Choroid plexus epithelial cell (primary cell): ENCODE results near the gene MYH13.

Experiments
- DNase-seq: peaks from one replicate; pipeline ENCODE4 v3.0.0-alpha.2; 2010; ENCODE audit warnings: low read depth
- H3K4me3 ChIP-seq: 2 replicates; pipeline ENCODE4 v1.5.1; 2011; ENCODE audit warnings: low read depth, mild to moderate bottlenecking, control low read depth, low read length, moderate library complexity
- TF ChIP-seq, protein P1 (sequence below): conservative IDR thresholded peaks from 2 replicates; pipeline ENCODE4 v1.5.1; 2011; ENCODE audit warnings: low read depth, mild to moderate bottlenecking, control low read depth, inconsistent platforms, low read length, moderate library complexity

Gene MYH13

DNA sequence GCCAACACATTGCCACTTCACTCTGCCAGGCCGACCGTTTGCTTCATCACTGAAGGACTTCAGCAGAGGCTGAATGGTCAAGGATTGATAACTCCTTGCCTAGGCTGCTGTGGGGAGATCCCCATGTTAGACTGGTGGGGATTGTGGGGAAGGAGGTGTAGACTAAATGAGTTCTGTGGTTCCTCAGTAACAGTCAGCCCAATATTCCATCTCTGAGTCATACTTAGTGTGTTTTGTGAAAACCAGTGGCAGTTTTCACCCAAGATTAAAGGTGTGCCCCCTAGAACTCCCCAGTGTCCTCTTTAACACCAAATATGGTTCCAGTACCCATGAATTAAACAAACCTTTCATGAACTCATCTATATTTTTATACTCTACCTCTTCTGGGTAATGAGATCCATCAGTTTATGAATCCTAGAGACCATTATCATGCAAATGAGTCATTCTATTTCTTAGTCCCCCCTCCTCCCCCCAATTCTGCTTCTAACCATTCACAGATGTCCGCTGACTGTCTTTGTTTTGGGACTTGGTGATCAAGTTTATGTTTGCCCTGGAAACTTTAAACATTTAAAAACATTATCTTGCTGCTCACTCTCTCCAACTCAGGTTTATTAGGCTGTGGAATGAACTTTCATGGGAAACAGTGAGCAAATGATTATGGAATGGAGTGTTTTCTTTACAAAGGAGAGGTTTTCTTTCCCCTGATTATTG is 107.6 kb downstream of the MYH13 start:
- no peak overlapping the region for H3K4me3 ChIP-seq
- no peak for DNase-seq
- TF ChIP-seq, protein P1, sequence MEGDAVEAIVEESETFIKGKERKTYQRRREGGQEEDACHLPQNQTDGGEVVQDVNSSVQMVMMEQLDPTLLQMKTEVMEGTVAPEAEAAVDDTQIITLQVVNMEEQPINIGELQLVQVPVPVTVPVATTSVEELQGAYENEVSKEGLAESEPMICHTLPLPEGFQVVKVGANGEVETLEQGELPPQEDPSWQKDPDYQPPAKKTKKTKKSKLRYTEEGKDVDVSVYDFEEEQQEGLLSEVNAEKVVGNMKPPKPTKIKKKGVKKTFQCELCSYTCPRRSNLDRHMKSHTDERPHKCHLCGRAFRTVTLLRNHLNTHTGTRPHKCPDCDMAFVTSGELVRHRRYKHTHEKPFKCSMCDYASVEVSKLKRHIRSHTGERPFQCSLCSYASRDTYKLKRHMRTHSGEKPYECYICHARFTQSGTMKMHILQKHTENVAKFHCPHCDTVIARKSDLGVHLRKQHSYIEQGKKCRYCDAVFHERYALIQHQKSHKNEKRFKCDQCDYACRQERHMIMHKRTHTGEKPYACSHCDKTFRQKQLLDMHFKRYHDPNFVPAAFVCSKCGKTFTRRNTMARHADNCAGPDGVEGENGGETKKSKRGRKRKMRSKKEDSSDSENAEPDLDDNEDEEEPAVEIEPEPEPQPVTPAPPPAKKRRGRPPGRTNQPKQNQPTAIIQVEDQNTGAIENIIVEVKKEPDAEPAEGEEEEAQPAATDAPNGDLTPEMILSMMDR, result no peak

DNA sequence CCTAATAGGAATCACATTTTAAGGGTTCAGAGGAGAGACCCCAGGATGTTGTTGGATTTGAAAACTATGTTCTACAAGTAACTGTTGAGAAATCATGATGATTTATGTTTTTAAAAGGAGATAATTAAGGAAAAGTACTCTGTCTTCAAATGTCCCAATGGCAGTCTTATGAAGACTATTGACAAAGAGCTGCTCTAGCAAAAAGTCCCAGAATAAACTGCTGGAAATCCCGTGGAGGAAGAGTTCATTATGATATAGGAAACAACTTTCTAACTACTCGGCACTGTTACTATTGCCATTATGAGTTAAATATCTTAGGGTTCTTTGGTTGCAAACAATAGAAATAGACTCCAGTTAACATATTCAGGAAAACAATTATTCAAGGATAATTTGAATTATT is 108.8 kb downstream of the MYH13 start:
- no peak for DNase-seq
- H3K4me3 ChIP-seq, result no peak overlapping the region
- TF ChIP-seq, protein P1, result no peak

DNA sequence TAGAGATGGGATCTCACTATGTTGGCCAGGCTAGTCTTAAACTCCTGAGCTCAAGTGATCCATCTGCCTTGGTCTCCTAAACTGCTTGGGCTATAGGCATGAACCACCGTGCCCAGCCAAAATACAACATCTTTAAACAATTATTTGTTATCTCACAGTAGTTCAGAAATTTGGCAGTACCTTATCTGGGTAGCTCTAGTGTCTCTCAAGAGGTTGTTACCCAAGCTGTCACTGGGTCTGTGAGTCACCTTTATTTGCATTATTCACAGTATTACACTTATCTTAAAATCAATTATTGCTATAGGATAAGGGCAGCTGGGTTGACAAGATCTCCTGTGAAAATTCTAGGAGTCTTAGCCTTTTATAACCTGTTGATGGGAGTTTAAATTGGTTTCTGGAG is 110.4 kb downstream of the MYH13 start:
- H3K4me3 ChIP-seq, result no peak overlapping the region
- DNase-seq, result no peak
- TF ChIP-seq, protein P1, result no peak

DNA sequence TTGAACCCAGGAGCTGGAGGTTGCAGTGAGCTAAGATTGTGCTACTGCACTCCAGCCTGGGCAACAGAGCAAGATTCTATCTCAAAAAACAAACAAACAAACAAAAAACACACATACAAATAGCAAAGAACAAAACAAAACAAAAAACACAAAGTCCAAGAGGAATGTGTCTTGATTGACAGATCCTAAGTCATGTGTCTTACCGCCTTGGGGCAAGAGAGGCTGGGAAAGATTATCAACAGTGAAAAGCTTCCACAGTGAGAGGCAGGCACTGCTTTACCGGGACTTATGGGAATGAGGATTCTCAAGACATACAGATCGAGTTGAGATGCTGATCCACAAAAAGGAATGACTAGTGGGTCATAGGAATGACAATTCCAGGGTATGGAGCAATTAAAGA is 111.7 kb downstream of the MYH13 start:
- no peak overlapping the region for H3K4me3 ChIP-seq
- TF ChIP-seq, protein P1, result no peak
- no peak for DNase-seq

DNA sequence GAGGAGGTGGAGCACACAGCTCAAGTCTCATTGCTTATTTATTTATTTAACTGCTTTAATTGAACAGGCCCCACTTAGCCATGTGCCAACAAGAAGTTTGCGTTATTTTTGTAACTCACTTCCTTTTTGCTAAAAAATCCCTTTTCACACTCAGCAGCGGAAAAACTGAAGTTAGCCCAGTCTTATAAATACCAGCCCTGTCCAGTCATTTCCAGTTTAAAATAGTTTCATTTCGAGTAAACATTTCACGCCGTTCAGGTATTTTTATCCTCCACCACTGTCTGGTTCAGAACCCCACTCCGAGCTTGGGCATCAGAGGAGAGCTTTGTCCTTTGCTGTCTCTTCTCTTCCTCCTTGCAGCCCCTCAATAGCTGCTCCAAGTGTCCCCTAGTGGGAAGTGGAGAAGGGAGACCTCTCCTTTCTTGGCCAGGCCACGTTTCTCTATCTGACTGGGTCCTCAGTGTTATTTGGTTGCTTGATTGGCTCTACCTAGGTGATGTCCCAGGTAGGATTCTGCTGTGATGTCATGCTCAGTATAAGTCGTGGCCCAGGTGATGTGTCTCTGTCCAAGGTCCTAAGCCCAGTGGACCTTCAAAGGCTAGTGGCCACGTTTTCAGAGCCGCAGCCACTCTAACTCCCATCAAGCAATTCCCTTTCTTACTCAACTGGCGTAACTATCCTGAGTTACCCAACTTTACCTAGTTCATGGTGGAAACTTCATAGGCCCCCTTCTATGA is 121.4 kb downstream of the MYH13 start:
- TF ChIP-seq, protein P1, result no peak
- DNase-seq, result no peak
- H3K4me3 ChIP-seq, result no peak overlapping the region
